CD1c-positive myeloid dendritic cell (primary cell): ENCODE data around the gene ISOC1.
A peak's percentile ranks its signal among the peaks of the same experiment; 100 is the strongest.

ENCODE experiments used
- DNase-seq: peaks from one replicate; pipeline ENCODE4 v3.0.0-alpha.2; 2016; ENCODE audit errors: extremely low spot score

The ISOC1 gene

DNA sequence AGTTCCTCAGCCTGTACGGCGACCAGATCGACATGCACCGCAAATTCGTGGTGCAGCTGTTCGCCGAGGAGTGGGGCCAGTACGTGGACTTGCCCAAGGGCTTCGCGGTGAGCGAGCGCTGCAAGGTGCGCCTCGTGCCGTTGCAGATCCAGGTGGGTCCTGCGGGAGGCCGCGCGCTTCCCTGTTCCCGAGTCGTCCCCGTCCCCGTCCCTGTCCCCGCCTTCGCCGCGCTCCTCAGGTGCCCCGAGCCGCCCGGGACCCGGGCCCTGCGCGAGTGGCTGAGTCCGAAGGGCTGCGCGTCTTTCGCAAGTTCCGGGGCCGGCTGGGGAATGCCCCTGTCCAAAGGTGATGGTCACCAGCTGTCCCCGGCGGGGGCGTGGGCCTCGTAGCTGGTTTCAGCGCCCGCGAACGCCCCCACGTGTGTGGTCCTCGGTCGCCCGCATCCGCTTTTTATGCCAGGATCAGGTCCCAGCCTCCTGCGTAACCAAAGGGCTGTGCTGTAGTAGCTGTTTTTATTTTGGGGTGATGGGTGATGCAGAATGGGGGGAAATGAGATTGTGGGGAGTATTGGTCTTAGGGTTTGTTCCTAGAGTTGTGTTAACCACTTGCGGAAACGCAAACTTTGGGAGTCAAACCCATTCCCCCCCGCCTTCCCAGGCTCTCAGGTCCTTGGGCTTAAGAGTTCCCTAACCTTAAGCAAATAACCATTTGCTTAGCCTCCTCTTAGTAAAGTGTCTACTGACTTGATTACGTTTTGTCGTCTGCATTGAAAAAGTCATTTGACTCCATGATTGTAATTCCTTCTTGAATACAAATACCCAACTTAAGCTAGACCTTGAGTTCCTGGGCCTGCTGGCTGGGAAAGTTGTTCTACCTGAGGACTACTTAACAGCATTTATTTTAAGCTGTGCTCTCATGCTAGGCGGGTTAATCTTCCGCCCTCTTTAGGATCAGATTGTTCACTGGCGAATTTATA is 663 bp downstream of the ISOC1 start:
- DNase-seq, result peak; percentile 87

DNA sequence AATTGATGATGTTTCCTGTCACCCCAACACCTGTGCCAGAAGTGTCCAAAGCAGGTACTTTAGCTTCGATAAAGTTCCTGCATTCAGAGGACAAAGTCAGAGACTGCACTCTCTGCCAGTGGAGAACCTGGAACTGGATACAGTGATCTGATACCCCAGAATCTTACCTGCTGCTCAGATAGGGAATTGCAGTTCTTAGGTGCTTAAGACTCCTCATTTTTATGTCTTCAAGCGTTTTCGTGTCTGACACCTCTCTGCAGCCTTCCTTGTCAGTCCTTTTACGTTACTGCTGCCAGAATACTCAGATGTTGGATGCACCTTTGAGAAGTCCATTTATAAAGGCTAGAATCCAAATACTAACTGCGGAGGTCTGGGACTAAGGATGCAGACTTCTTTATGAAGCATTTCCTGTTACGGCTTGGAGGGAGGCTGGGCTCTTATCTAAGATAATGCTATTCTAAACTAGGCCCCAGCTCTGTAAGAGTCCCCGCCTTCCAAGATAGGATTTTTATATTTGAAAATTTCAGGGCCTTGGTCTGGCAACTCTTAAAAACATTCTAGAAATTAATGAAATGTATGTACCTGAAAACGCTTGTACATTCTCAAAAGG is 1.9 kb downstream of the ISOC1 start:
- DNase-seq, result no peak

DNA sequence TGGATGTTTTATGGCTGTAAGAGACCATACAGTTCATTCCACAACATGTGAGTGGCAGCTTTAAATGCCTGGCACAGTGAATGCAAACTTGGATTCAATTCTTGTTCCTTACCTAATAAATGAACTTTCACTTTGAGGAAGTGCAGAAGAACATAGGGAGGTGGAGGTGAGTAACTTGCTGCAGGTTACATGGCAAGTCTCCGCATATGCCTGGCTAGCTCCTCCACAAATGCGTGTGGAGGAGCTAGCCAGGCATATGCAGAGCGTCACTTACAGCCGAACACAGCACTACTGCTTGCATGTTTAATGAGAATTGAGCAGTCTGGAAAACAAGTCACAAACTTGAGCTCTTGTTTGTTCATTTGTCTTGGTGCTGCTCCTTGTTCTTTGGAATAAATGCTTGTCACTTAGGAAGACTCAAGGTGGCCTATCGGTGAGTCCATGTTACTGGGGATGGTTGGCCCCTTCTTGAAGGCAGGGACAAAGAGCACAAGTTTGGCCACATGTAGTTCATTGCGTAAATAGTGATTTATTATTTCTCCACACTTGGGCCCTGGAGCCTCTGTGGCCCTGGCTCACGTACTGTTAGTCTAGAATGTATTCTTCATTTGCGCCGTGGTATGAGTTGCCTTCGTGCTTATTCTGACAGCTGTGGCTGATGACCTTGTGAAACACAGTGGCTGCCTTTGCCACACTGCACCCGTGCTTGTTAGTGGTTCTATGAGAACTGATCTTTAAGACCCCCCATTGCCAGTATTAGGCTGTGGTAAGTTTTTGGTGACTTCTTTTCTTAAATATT is 3.1 kb downstream of the ISOC1 start:
- no peak for DNase-seq

DNA sequence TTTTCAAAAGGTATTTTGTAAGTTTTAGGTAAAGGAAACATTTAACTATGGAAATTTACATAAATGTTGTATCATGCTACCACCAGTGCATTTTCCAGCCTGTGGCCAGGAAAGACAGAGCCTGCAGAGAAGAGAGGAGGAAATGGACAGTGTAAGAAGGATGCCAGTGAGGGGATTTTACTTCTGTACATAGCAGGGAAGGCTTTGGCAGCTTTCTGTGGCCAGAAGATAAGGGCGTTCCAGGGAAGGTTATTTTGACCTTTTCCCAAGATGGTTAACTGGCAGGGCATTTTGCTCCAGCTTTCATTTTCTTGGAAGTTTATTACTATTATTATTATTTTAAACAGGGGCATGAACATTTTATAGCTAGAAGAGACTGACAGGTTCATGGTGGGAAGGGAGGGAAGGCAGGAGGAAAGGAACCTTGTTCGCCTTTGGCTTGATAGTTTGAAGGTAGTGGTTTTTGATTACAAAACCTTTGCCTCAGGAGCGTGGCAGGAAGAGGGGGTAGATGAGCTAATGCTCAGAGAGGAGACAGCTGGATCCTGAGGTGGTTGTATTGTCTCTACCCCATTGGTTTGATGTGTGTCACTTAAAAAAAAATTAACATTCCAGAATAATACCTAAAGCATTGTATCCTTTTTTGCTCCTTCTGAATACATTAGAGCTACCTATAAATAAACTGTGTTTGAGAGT is 4.1 kb downstream of the ISOC1 start:
- DNase-seq, result no peak

DNA sequence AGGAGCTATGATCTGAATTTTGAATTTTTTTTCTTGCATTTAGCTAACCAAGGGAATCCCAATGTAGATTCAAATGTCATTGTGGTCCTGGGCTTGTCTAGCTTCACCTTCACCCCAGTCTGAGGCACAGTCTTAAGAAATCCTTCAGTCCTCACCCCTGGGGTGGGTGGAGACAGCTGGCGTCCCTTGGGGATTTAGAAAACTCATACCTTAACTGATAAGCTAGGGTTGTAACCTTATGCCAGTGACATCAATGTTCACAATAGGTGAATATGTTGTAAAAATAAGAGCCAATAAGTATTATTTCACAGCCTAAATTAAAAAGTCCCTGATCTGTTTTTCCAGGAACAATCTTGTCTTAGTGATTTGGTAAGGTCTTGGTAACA is 4.6 kb downstream of the ISOC1 start:
- no peak for DNase-seq

DNA sequence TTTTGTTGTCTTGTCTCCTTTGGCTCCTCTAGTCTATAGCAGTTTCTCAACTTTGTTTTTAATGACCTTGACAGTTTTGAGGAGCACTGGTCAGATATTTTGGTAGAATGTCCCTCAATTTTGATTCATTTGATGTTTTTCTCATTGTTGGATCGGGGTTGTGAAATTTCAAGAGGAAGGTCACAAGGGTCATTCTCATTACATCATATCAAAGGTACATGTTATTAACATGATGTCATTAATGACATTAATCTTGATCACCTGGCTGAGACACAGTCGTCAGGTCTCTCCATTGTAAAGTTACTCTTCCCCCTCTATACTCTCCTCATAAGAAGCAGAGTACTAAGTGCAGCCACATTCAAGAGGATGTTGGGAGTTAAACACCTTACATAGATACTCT is 7.2 kb downstream of the ISOC1 start:
- no peak for DNase-seq

DNA sequence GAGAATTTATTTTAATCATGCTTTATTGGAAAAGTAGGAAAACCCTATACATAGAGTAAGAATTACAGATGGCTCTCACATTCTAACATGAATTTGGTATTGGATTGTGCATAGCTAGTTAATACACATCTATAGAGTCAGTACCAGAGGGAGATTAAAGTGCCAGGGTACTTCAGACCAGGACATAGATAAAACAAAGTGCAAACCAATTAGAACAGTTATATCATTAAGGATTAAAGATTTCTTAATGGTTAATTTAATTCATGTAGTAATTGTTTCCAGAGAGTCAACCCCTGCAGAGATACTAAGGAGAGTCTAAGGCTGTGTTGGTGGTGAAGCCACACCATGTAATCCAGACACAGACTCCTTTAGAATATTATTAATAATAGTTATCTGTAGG is 8.8 kb downstream of the ISOC1 start:
- DNase-seq, result no peak

DNA sequence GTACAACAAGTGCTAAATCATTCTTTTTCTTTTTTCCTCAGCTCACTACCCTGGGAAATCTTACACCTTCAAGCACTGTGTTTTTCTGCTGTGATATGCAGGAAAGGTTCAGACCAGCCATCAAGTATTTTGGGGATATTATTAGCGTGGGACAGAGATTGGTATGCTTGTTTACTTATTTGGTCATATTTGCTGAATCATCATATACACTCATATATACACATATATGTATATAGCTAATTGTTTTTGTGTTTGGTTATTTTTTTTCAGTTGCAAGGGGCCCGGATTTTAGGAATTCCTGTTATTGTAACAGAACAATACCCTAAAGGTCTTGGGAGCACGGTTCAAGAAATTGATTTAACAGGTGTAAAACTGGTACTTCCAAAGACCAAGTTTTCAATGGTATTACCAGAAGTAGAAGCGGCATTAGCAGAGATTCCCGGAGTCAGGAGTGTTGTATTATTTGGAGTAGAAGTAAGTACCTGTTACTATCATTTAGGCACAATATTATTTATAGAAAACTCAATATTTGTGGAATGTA is 10.4 kb downstream of the ISOC1 start:
- no peak for DNase-seq

DNA sequence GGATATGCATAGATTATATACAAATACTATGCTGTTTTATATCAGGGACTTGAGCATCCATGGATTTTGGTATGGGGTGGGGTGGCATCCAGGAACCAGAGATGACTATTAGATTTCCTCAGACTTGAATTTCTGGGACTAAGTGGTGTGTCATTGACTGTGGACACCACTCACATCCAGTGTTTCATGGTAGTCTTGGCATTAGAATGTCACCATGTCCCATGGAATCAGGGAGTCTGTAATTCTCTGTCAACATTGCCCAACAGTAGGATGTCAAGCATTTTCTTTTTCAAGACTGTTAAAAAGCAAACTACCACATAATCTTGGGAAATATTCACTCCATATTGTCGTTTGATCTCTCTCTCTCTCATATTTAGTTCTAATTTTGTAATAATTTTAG is 13.1 kb downstream of the ISOC1 start:
- no peak for DNase-seq

DNA sequence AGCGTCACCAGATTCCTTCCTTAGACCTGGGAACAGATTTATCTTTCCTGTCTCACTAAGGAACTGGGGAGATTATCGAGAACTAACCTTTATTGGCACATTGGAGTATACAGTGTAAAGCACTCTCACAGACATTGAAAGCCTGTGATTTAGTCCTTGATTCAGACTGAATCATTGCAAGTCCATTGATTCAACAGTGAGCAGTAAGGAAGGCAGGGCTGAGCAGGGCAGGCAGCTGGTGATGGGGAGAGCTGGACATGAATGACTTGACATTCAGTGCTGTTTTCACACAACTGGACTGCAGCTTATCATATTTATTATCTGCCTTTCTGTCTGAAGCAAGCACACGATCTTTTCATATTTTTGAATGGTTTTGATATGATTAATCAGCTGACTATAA is 16.2 kb downstream of the ISOC1 start:
- DNase-seq, result no peak

DNA sequence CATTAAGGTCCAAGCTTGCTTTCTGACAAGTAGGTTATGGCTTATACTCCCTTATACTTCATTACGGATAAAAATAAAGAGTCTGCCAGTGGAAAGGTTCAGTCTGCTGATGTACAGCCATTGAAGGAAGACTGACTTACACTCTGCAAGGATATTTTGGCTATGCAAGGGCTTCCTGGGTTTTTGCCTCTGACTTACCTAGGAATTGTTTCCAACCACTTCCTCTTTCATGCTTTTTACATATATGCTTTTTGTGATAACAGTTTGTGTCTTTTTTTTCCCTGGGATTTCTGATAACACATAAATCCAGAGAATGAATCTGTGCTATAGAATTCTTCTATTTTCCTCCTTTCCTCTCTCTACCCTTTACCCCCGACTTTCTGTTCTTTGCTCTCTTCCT is 16.8 kb downstream of the ISOC1 start:
- no peak for DNase-seq

DNA sequence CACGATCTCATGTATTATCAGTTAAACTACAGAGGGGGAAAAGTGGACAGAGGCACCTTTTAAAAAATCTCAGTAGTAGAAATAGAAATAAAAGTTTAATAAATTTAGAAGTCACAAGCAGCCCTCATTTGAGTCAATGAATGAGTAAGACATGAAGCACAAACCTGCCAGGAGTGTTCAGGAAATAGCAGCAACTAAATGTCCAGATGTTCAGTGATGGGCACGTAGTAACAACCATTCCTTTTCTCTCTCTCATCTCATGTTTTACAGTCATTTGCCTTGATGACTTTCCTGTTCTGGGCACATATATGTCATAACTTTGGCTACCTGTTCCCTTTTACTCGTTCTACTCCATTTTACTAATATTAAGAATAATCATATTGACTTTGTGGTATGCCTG is 17.7 kb downstream of the ISOC1 start:
- no peak for DNase-seq

DNA sequence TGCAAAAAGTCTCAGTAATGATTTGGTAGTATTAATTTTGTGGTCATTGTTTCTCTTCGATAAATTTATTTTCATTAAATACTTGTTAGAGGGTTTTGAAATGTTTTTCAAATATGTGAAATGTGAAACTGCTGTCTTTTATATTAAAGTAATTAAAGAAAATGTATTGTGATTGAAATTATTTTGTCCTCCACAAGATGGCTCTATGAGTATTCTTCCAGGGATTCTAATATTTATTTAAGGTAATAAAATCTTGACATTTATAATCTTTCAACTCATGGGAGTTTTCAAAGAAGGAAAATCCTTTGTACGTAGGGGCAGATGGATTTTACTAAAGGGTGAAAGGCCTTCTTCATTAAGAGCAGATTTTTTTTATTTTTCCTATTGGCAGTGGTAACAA is 19.3 kb downstream of the ISOC1 start:
- no peak for DNase-seq

DNA sequence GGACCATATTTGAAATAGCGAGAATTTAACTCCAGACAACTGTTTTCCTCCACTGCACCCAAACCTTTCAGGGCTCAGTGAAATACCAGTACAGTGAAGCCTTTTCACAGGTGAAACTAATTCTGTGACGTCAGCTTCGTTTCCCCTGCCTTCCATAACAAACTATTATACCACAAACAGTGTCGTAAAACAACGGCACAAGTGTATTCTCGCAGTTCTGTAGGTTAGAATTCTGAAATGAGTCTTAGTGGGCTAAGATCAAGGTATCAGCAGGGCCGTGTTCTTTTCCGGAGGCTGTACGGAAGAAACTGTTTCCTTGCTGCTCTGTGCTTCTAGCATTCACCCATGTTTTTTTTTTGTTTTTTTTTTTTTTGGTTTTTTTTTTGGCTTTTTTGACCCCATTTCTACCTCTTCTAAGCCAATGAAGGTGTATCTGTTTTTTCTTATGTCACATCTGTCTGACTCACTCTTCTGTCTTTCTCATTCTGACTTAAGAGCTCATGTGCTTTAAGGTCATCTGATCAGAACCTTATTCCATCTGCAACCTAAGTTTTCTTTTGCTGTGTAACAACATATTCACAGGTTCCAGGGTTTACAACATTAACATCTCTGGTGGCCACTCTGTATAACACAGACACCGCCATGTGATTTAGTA is 20.1 kb downstream of the ISOC1 start:
- DNase-seq, result no peak

DNA sequence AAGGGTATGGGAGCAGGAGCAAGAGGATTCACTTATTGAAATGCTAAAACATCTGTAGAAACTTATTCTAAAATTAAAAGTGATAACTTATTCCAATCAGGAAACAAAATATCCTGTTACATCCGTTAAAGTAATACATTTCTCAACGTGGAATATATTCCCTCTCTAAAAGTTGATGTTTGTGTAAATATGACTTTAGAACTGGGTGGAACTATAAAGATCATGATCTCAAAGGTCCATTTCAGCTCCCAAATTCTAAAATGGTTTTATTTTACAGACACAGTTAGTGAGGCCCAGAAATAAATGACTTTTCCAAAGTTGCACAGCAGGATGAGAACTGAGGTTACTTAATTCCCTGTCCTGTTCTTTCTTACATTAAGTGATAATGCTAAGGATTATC is 21.1 kb downstream of the ISOC1 start:
- DNase-seq, result no peak

DNA sequence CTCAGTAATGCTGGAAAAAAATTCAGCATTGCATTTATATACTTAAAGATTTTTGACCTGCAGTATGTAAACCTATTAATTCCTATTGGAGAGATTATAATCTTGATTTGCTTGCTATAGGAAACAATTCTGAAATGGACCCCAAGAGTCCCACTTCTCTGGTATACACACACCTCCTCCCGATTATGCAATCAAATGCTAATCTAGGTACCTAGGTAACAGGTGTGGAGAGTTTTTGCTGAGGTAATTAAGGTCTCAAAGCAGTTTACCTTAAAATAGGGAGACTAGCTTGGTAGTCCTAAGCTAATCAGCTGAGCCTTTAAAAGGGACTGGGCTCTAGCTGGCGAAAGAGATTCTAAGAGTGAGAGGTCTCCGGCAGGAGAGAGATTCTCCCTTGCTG is 22.2 kb downstream of the ISOC1 start:
- no peak for DNase-seq

DNA sequence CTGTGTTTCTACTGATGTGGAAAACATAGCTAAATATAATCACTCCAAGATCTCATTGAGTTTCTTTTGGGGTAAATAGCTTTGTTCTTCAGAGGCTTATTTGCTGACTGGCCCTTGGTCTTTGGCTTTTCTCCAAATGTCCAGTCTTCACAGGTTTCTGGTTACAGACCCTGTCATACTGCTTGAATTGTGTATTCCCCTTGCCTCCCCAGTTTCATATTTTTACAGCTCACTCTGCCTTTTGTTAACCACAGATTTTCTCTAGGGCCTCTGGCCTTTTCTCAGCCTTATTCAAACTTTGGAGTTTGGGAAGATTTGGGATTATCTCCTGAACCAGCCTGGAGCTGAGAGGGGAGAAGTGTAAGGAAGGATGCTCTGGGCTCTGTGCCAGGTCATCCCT is 23.9 kb downstream of the ISOC1 start:
- no peak for DNase-seq

DNA sequence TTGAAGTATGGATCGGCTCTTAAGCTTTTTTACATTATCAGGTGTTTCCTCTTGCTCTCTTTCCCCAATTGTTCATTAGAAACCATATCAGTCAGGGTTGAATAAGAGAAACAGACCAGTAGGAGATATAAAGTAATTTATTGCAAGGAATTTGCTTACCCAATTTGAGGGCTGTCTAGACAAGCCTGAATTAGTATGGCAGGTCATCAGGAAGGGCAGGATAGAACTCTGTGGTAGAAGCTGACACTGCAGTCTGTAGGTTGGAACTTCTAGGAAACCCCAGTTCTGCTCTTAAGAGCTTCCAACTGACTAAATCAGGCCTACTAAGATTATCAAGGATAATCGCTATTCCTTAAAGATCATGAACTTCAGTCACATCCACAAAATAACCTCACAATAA is 24.3 kb downstream of the ISOC1 start:
- DNase-seq, result no peak

DNA sequence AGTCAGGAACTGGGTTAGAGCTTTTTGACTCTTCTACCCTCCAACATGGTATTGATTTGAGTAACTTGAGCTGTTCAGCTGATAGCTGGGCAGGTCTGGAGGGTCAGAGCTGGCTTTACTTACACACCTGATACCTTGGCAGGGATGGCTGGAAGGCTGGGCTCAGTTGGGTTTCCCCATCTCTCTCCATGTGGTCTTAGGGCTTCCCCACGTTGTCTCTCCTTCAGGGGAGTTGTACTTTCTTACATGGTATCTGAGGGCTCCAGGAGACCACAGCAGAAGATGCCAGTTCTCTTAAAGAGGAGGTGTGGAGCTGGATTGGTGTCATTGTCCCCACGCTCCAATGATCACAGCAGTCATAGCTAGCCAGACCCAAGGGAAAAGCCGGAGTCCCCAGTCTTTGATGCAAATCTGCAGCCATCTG is 25.6 kb downstream of the ISOC1 start:
- no peak for DNase-seq

DNA sequence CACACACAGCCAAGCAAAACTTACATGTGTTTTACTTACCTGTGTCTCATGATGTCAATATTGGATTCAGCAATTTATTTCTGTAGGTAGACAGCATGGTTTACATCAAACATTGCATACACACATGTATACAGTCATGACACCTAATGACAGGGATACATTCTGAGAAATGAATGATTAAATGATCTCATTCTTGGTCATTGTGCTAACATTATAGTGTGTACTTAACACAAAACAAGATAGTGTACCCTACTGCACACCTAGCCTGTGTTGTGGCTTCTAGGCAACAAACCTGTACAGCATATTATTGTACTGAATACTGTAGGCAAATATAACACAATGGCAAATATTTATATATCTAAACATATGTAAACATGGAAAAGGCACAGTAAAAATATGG is 28.0 kb downstream of the ISOC1 start:
- no peak for DNase-seq

DNA sequence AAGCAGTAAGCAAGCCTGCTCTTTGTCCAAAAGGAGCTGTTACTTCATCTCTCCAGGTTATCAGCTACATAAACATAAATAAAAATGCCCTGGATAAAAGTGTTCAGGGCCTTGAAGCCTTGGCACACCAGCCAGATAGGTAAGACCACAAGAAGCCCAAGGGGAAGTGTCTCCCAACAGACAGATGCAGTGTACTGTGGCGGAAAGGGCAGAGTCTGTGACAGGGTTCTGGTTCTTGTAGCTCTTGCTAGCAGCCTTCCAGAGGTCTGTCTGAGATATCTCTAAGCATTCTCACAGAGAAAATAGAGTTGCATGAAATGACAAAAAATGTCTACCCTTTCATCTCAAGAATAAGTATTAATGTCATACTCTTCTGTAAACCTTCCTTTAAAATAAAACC is 30.1 kb downstream of the ISOC1 start:
- DNase-seq, result no peak
